Measurements from ENCODE around the gene CTNNA3.

DNA sequence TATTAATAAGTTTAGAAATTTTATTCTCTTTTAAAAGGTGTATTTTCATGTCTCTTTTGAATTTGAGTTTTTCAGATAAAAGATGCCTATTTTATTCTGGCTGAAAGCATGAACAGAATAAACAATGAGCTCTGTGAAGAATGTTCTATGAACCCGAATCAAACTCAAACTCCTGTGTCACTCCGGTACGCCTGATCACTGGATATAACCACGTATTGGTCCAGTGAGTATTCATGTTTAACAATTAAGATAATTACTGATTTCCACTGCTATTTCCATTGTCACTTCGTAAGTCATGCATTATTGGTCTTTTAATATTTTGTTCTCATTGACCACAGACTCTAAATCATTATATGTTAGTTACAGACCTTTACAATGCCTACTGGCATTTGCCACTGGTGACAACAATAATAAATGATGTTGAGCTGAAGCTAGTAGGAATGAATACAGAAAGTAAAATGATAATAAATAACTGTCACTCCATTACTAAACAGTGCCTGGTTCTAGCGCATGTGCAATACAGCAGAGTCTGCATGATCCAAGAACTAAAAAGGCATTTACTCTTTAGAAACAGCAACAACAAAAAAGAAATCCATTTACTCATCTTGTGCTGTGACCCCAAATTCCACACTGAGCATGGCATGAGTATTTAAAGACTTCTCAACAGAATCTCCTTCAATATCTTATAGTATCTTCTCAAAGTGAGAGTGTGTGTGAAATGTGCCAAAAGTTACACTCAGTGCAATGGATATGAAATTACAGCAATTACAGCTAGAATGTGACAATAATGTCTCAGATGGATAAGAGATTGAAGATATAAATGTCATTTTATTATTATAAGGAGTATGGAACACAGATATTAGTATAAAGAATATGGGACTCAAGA, 1597.2 kb downstream of the CTNNA3 start:
- TF ChIP-seq CTCF (IDR thresholded peaks at IDR 0.05; ENCODE audit: low read depth, low read length, poor library complexity, severe bottlenecking) (no peak), EZH2phosphoT487 (IDR thresholded peaks at IDR 0.05; ENCODE audit: borderline replicate concordance, low read length) (no peak)

Measured in DOHH2 (cell line).